CD4-positive, CD25-positive, alpha-beta regulatory T cell (primary cell): ENCODE measurements around the gene POFUT1. TPM values are rescaled to one million over a fixed set of nuclear protein-coding genes. Genes with fewer than 3 reads are reported as not detected.
"Not testable (repeated sequence)": the region's sequence is repeated elsewhere in the genome, so short reads cannot be mapped to it uniquely, and the experiment has no call there.

Experiments
- ATAC-seq, 2 donors: fragments of 150-1000 bp; cut with Tn5 transposase; one replicate each; pipeline ENCODE4 v1.10.0; 2021; ENCODE audit warnings: low read depth in 2 of 2, moderate number of reproducible peaks in 2 of 2, moderate library complexity in 1 of 2
- DNase-seq, 3 donors: peaks; one replicate each; pipeline versions ENCODE4 v3.0.0 to v3.0.0-alpha.2; 2012 to 2022; ENCODE audit warnings: mixed read lengths in 1 of 3
- H3K27ac ChIP-seq: one replicate; pipeline ENCODE4 v1.7.0; 2013; ENCODE audit warnings: mild to moderate bottlenecking, low read length; ENCODE audit not compliant: insufficient read depth, poor library complexity, severe bottlenecking
- H3K27me3 ChIP-seq: one replicate; pipeline ENCODE4 v1.7.0; 2013; ENCODE audit warnings: low read length; ENCODE audit not compliant: control insufficient read depth, insufficient read depth
- H3K36me3 ChIP-seq: one replicate; pipeline ENCODE4 v1.7.0; 2013; ENCODE audit warnings: mild to moderate bottlenecking, low read length, moderate library complexity; ENCODE audit not compliant: control insufficient read depth, insufficient read depth
- H3K4me1 ChIP-seq: 2 replicates; pipeline ENCODE4 v1.7.0; 2013; ENCODE audit warnings: mild to moderate bottlenecking, low read length; ENCODE audit not compliant: insufficient read depth, control insufficient read depth, poor library complexity, severe bottlenecking
- H3K4me3 ChIP-seq: one replicate; pipeline ENCODE4 v1.7.0; 2013; ENCODE audit warnings: low read depth, mild to moderate bottlenecking, low read length, moderate library complexity
- H3K9me3 ChIP-seq, 2 experiments: 1 replicate in 1 of 2; 2 replicates in 1 of 2; pipeline ENCODE4 v1.7.0; 2013; ENCODE audit warnings: low read length in 2 of 2, mild to moderate bottlenecking in 1 of 2, moderate library complexity in 1 of 2; ENCODE audit not compliant: control insufficient read depth in 2 of 2
- H3K27ac Mint-ChIP-seq, 3 donors: one replicate each; pipeline ENCODE4 v1.8.0; 2020 to 2022; ENCODE audit warnings: mild to moderate bottlenecking in 3 of 3, mixed read lengths in 3 of 3, moderate library complexity in 2 of 3
- H3K27me3 Mint-ChIP-seq: one replicate; pipeline ENCODE4 v1.8.0; 2022; ENCODE audit warnings: mild to moderate bottlenecking, mixed read lengths
- H3K36me3 Mint-ChIP-seq: one replicate; pipeline ENCODE4 v1.8.0; 2020; ENCODE audit warnings: mixed read lengths
- H3K4me1 Mint-ChIP-seq, 4 donors: one replicate each; pipeline ENCODE4 v1.8.0; 2020 to 2022; ENCODE audit warnings: mixed read lengths in 4 of 4, mild to moderate bottlenecking in 1 of 4
- H3K4me3 Mint-ChIP-seq, 4 donors: one replicate each; pipeline ENCODE4 v1.8.0; 2020 to 2022; ENCODE audit warnings: mild to moderate bottlenecking in 4 of 4, mixed read lengths in 4 of 4, moderate library complexity in 3 of 4
- H3K9me3 Mint-ChIP-seq, 7 donors: one replicate each; pipeline ENCODE4 v1.8.0; 2020 to 2022; ENCODE audit warnings: mixed read lengths in 7 of 7, mild to moderate bottlenecking in 3 of 7, moderate library complexity in 2 of 7
- polyA plus RNA-seq, 4 donors: library from polyadenylated mRNA; unstranded; fragments of 300-500 nt; fragmentation: Illumina TruSeq; gene quantifications; one replicate each; pipeline ENCODE4 v1.2.3, GENCODE V29; 2021
- total RNA-seq: library from RNA; stranded (reverse); gene quantifications from one replicate; pipeline ENCODE4 v1.2.3, GENCODE V29; 2022

The POFUT1 gene
- total and polyA plus RNA-seq, 5 donors from 2014 or later, result 10.0 to 14.3 (median 13.8) TPM

- Histone ChIP-seq H3K4me3 (no peak overlapping the region), H3K4me1 (no peaks in the 10 kb centered on the region), H3K36me3 (peaks cover 52% of the 10 kb centered on the region), H3K27ac (no peak overlapping the region), H3K27me3 (no peaks in the 10 kb centered on the region), H3K9me3 (no peaks in the 10 kb centered on the region)
- DNase-seq (no peak), ATAC-seq (no peak)
- Mint-ChIP-seq H3K36me3 (peaks cover 50% of the 10 kb centered on the region), H3K27me3 (peaks cover 4% of the 10 kb centered on the region), H3K4me3 (no peak overlapping the region), H3K27ac (no peak overlapping the region), H3K9me3 (no peaks in the 10 kb centered on the region), H3K4me1 (no peaks in the 10 kb centered on the region)
Observed at GRCh38 chr20:32164984-32165735, 42.5 kb upstream of the POFUT1 start.

GRCh38 chr20:32165836-32166545, 41.7 kb upstream of the POFUT1 start:
- H3K4me3 ChIP-seq, result no peak overlapping the region
- H3K36me3 Mint-ChIP-seq, result peaks cover 47% of the 10 kb centered on the region
- peaks cover 49% of the 10 kb centered on the region for H3K36me3 ChIP-seq
- no peaks in the 10 kb centered on the region for H3K27me3 ChIP-seq
- no peak for DNase-seq
- H3K4me1 Mint-ChIP-seq, result no peaks in the 10 kb centered on the region
- no peak for ATAC-seq
- H3K9me3 ChIP-seq, result no peaks in the 10 kb centered on the region
- H3K9me3 Mint-ChIP-seq, result no peaks in the 10 kb centered on the region
- H3K4me1 ChIP-seq, result no peaks in the 10 kb centered on the region
- H3K27ac ChIP-seq, result no peak overlapping the region
- no peak overlapping the region for H3K27ac Mint-ChIP-seq
- H3K4me3 Mint-ChIP-seq, result no peak overlapping the region
- peaks cover 4% of the 10 kb centered on the region for H3K27me3 Mint-ChIP-seq

- ATAC-seq (no peak), DNase-seq (no peak)
- peaks cover 0 to 2% (median 0%) of the 10 kb centered on the region in 7 donors for H3K9me3 Mint-ChIP-seq
- Histone ChIP-seq H3K36me3 (peaks cover 33% of the 10 kb centered on the region), H3K27ac (no peak overlapping the region), H3K4me3 (no peak overlapping the region), H3K4me1 (no peaks in the 10 kb centered on the region), H3K27me3 (no peaks in the 10 kb centered on the region), H3K9me3 (no peaks in the 10 kb centered on the region)
- peaks cover 4% of the 10 kb centered on the region for H3K27me3 Mint-ChIP-seq
- no peaks in the 10 kb centered on the region for H3K4me1 Mint-ChIP-seq
- no peak overlapping the region for H3K4me3 Mint-ChIP-seq
- H3K27ac Mint-ChIP-seq, result peak overlapping the region in 1 of 3 donors; percentile 63
- peaks cover 33% of the 10 kb centered on the region for H3K36me3 Mint-ChIP-seq
Observed at GRCh38 chr20:32167552-32167951, 40.1 kb upstream of the POFUT1 start.

GRCh38 chr20:32168184-32168910, 39.3 kb upstream of the POFUT1 start:
- peaks cover 28% of the 10 kb centered on the region for H3K36me3 Mint-ChIP-seq
- H3K4me3 Mint-ChIP-seq, result no peak overlapping the region
- no peaks in the 10 kb centered on the region for H3K4me1 Mint-ChIP-seq
- H3K27ac ChIP-seq, result no peak overlapping the region
- H3K36me3 ChIP-seq, result peaks cover 28% of the 10 kb centered on the region
- ATAC-seq (no peak), DNase-seq (no peak)
- H3K27me3 ChIP-seq, result no peaks in the 10 kb centered on the region
- peak overlapping the region in 1 of 3 donors; percentile 62 for H3K27ac Mint-ChIP-seq
- peaks cover 4% of the 10 kb centered on the region for H3K27me3 Mint-ChIP-seq
- peaks cover 0 to 2% (median 0%) of the 10 kb centered on the region in 7 donors for H3K9me3 Mint-ChIP-seq
- no peaks in the 10 kb centered on the region for H3K4me1 ChIP-seq
- no peaks in the 10 kb centered on the region for H3K9me3 ChIP-seq
- H3K4me3 ChIP-seq, result no peak overlapping the region

- not testable (repeated sequence) for H3K4me1 Mint-ChIP-seq
Observed at GRCh38 chr20:32177696-32178095, 30.0 kb upstream of the POFUT1 start.

GRCh38 chr20:32179515-32179914, 28.2 kb upstream of the POFUT1 start:
- H3K36me3 ChIP-seq, result no peaks in the 10 kb centered on the region
- Mint-ChIP-seq H3K27ac (peak overlapping the region in 1 of 3 donors; percentile 78), H3K36me3 (no peaks in the 10 kb centered on the region), H3K9me3 (no peaks in the 10 kb centered on the region), H3K4me1 (peaks cover 0 to 3% (median 0%) of the 10 kb centered on the region in 4 donors), H3K27me3 (no peaks in the 10 kb centered on the region), H3K4me3 (no peak overlapping the region)
- H3K27ac ChIP-seq, result no peak overlapping the region
- ATAC-seq, result no peak
- H3K27me3 ChIP-seq, result no peaks in the 10 kb centered on the region
- no peaks in the 10 kb centered on the region for H3K4me1 ChIP-seq
- no peak overlapping the region for H3K4me3 ChIP-seq
- no peak for DNase-seq
- H3K9me3 ChIP-seq, result no peaks in the 10 kb centered on the region

More at GRCh38 chr20:32177696-32178095, 30.0 kb upstream of the POFUT1 start:
- H3K4me1 ChIP-seq, H3K9me3 Mint-ChIP-seq, H3K4me3 ChIP-seq, H3K27me3 ChIP-seq, H3K4me3 Mint-ChIP-seq, H3K27ac Mint-ChIP-seq, H3K27me3 Mint-ChIP-seq, H3K36me3 Mint-ChIP-seq, H3K36me3 ChIP-seq, DNase-seq, H3K27ac ChIP-seq, ATAC-seq, H3K9me3 ChIP-seq: not testable (repeated sequence)

- no peak for DNase-seq
- H3K27me3 Mint-ChIP-seq, result no peaks in the 10 kb centered on the region
- no peaks in the 10 kb centered on the region for H3K9me3 ChIP-seq
- H3K27ac ChIP-seq, result no peak overlapping the region
- no peak for ATAC-seq
- H3K4me1 Mint-ChIP-seq, result peaks cover 0 to 3% (median 0%) of the 10 kb centered on the region in 4 donors
- no peaks in the 10 kb centered on the region for H3K9me3 Mint-ChIP-seq
- H3K4me3 ChIP-seq, result no peak overlapping the region
- H3K27me3 ChIP-seq, result no peaks in the 10 kb centered on the region
- peak overlapping the region in 1 of 3 donors; percentile 78 for H3K27ac Mint-ChIP-seq
- no peaks in the 10 kb centered on the region for H3K36me3 Mint-ChIP-seq
- H3K4me3 Mint-ChIP-seq, result no peak overlapping the region
- no peaks in the 10 kb centered on the region for H3K4me1 ChIP-seq
- H3K36me3 ChIP-seq, result no peaks in the 10 kb centered on the region
Observed at GRCh38 chr20:32179934-32180333, 27.7 kb upstream of the POFUT1 start.
